GM19438 (cell line): ENCODE measurements around the gene PDCD1LG2.

Experiments
- ATAC-seq: cut with Tn5 transposase; IDR thresholded peaks from one replicate; pipeline ENCODE4 v1.9.1; 2021; ENCODE audit warnings: low read depth; ENCODE audit not compliant: unreplicated experiment

Gene PDCD1LG2

DNA sequence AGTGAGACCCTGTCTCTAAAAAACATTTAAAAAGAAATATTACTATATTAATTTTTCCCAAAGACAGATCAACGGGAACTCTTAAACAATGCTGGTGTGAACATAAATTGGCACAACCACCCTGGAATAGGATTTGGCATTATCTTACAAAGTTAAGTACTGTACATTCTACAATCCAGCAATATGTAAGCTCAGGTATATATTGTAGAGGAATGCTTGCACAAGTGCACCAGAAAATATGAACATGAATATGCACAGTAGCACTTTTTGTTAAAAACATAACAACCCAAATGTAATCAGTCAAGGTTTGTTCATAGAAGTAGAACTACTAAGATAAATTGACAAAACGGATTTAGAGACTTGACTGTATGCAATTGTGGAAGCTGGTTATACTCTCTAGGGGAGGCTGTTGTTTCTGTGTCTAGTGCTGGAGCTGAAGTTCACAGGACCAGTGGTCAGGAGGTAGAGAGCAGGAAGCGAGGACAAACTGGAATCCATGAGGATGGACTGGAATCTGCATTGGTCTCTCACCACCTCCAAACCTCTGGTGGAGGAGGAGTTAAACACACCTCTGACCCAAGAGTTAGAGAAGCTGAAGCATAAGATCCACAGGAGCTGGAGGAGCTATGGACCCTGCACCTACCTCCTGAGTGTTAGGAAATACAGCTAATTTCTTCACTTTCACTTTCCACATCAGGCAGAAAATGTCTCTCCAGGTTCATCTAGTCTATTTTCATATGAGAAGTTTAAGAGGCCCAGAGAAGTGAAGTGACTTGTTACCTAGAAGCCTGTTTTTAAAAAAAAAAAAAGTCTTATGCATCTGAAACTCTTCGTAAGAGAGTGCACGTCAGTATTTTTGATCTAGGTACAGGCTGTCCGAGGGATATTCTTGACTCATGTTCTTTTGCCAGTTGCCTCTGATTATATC, 98.2 kb downstream of the PDCD1LG2 start:
- ATAC-seq = peak; percentile 68

DNA sequence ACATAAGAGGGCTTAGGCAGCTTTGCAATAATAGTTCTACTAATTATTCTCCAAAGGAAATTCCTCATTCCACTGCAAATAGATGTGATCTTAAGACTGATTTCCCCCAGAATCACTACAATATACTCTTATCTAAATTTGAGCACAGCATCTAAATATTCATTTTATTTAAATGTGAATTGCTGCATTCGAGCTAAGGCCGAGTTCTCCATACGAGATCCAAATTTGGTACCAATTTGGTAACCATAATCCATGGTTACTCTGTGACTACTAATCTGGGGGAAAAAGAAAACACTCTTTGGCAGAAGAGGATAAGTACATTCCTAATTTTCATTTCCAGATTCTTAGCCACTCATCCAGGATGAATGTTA, 98.9 kb downstream of the PDCD1LG2 start:
- ATAC-seq = no peak

DNA sequence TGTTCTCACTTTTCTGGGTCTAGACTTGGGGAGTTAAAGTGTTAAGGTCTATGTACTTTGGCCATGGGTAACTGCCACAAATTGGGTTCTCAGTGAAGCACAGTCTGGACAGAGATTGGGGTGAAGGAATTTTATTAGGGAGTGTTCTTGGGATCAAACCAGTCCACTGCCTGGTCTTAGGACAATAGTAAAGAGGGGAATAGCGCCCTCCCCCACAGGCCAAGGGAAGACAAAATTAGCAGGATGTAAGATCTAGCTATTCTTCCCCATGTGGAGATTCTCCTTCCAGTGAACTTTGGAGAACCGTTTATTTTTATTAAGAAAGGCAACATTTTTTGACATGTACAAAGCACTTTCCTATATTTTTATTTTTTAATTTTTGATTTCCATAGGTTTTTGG, 100.2 kb downstream of the PDCD1LG2 start:
- no peak for ATAC-seq

DNA sequence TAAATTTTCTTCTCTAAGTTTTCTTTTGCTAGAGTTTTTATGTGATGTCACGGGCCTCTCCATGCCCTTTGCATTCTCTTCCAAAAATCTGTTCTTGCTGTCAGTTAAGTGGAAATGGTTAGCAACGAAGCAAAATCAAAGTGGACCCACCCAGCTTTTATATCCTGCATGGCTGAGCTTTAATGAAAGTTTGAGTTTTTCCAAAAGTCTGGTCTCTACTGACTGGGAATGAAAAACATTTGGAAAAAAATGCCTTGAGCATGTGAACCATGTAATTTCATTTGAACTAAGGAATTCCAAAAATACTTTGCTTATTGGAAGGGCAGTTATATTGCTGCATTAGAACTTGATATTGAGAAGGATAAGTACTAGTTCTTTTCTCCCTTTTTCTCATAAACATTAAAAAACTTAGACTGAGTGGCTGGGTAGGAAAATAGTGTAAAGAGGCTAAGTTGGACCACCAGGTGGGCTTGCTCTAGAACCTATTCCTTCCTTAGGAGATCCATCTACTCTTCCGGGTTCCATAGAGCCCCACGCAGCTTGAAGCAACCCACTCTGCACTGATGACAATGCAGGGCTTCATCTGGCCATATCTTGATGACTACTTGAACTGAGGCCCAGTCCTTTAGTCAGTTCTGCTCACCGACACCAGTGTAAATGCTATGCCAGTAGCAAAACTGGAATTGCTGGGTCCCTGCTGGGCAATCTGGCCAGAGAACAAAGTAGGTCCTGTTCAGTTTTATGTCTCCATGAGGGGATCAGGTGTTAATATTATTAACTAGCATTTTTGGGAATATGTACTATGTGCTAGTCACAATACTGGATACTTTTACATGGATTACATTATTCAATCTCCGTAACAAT, 101.2 kb downstream of the PDCD1LG2 start:
- no peak for ATAC-seq

DNA sequence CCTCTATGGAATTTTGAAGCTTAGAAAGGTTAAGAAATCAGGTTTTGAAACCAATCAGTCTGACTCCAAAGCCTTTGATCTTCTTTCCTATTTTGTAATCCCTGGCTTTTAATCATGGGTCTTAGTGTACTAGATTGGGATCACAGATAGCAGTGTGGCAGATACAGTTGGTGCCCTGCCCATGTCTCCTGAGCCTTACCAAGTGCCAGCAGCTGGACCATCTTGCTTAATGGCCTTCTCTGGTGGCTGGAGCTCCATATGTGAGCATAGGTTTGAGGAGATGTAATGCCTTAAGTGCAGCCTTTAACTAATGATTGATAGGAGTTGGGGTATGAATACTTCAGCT, 101.8 kb downstream of the PDCD1LG2 start:
- ATAC-seq = no peak

DNA sequence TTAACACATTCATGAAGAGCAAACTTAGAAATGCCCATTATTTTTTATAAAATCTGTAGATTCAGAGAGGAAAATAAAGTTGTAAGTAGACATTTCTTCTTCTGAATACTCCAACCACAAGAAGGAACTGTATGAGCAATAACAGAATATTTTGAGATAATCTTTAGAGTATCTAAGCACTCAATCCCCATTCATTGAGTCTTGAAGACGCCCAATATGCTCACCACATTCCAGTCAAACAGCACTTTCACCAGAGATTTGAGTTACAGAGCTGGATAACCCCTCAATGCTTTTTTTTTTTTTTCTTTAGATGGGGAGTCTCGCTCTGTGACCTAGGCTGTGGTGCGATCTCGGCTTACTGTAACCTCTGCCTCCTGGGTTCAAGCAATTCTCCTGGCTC, 103.9 kb downstream of the PDCD1LG2 start:
- ATAC-seq = no peak

DNA sequence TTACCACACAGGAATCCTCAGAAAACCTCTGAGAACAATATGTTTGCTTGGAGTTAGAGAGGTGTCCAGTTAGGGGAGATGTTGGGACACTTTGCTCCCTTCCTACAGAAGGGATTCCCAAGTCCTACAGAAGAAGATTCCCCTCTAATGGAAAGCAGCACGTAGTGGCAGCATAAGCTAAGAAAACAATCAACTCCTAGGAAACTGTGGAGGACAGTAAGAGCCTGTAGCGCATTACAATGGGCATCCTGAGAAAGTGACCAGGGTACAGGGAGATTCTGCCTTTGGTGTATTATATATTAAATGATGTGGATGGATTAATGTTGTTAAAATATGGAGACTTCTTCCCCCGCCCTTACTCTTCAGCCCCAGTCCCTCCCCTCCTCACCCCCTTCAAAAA, 104.7 kb downstream of the PDCD1LG2 start:
- no peak for ATAC-seq

DNA sequence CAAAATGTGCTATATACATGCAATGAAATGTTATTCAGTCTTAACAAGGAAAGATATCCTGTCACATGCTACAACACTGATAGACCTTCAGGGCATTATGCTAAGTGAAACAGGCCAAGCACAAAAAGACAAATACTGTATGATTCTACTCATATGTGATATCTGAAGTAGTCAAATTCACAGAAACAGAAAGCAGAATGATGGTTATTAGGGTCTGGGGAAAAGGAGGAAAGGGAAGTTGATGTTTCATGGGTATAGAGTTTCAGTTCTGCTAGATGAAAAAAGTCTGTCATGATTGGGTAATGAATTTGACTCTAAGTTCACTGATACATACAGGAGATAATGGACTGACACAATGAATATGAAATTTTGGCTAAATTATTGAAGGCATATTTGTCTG, 107.4 kb downstream of the PDCD1LG2 start:
- ATAC-seq = peak; percentile 97

DNA sequence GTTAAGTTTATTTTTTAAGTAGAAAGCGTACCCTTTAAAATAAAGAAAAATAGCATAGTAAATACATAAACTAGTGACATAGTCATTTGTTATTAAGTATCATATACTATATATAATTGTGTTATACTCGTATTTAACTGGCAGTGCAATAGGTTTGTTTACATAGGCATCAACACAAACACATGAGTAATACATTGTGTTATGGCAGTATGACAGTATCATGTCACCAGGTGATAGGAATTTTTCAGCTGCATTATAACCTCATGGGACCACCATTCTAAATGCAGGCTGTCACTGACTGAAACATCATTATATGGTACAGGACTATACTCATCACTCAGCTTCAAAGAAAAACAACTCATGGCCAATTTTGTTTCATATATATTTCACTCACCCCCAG, 110.2 kb downstream of the PDCD1LG2 start:
- ATAC-seq = no peak
